Heart left ventricle (tissue), 16 donors: ENCODE results near the gene SLC5A12. TPM values are rescaled to one million over a fixed set of nuclear protein-coding genes. Genes with fewer than 3 reads are reported as not detected.

ENCODE experiments used
- ATAC-seq, 4 donors: fragments of 200-7000 bp; cut with Tn5 transposase; one replicate each; pipeline ENCODE4 v1.9.1; 2020 to 2022; ENCODE audit warnings: moderate library complexity in 4 of 4, mild to moderate bottlenecking in 3 of 4, moderate number of reproducible peaks in 1 of 4
- DNase-seq, 5 donors: peaks; one replicate each; pipeline ENCODE4 v3.0.0-alpha.2; 2020
- H3K27ac ChIP-seq, 12 donors: fragments of 200-600 bp; sonication (generic) in 4 of 12; one replicate each; pipeline versions ENCODE4 v1.5.0 to v1.8.0; 2016 to 2022; ENCODE audit warnings: mild to moderate bottlenecking in 2 of 12
- H3K27me3 ChIP-seq, 9 donors: fragments of 200-600 bp; sonication (generic) in 2 of 9; one replicate each; pipeline versions ENCODE4 v1.5.1 to v1.8.0; 2016 to 2022; ENCODE audit warnings: mild to moderate bottlenecking in 3 of 9
- H3K36me3 ChIP-seq, 9 donors: fragments of 200-600 bp; sonication (generic) in 2 of 9; one replicate each; pipeline versions ENCODE4 v1.5.0 to v1.8.0; 2018 to 2022; ENCODE audit warnings: mild to moderate bottlenecking in 2 of 9
- H3K4me1 ChIP-seq, 12 donors: fragments of 200-600 bp; sonication (generic) in 4 of 12; one replicate each; pipeline versions ENCODE4 v1.5.0 to v1.8.0; 2016 to 2022; ENCODE audit warnings: mild to moderate bottlenecking in 3 of 12
- H3K4me3 ChIP-seq, 12 donors: fragments of 200-600 bp; sonication (generic) in 4 of 12; one replicate each; pipeline versions ENCODE4 v1.5.0 to v1.8.0; 2017 to 2022; ENCODE audit warnings: mild to moderate bottlenecking in 9 of 12, moderate library complexity in 4 of 12
- H3K9me3 ChIP-seq, 12 donors: fragments of 200-600 bp; sonication (generic) in 4 of 12; one replicate each; pipeline versions ENCODE4 v1.5.0 to v1.8.0; 2016 to 2022; ENCODE audit warnings: mild to moderate bottlenecking in 1 of 12
- POLR2A ChIP-seq, 2 donors: fragments of 450-650 bp; IDR thresholded peaks; one replicate each; pipeline ENCODE4 v1.6.1; 2017; ENCODE audit warnings: antibody characterized with exemption in 2 of 2, mild to moderate bottlenecking in 2 of 2, moderate library complexity in 2 of 2
- WGBS, 4 donors: extraction: QIAGEN DNeasy Blood & Tissue Kit in 2 of 4; methylation state at CpG; one replicate each; pipeline versions ENCODE4 v1.1.5 to v1.1.7; 2013 to 2018; 5-methylcytosine and 5-hydroxymethylcytosine counted together
- intact Hi-C, 10 donors: fragments of 100-400 bp; cut with DNase I; formaldehyde crosslinking; loops; one replicate each; pipeline versions ENCODE4 v1.11.1 to v1.14.2; 2022
- polyA plus RNA-seq, 2 donors: library from polyadenylated mRNA; stranded (reverse); fragments of 200-250 nt; gene quantifications; one replicate each; pipeline ENCODE4 v1.2.3, GENCODE V29; 2013
- total RNA-seq, 9 donors: library from RNA; depleted of rRNA in 2 of 9; stranded (reverse); fragments of >200 nt in 2 of 9; fragmentation: NEBNext Ultra II Directional in 3 of 9; extraction: Animal tissue kit (Norgen Biotek cat#: 25700) in 3 of 9; gene quantifications; one replicate each; pipeline versions ENCODE4 v1.1.0 to v1.2.4, GENCODE V29; 2016 to 2023
- TF ChIP-seq, protein P1 (sequence below), 12 donors: fragments of 200-600 bp; sonication (generic) in 4 of 12; IDR thresholded peaks; one replicate each; pipeline versions ENCODE4 v1.5.0 to v1.8.0; 2018 to 2022; ENCODE audit warnings: antibody characterized with exemption in 12 of 12, mild to moderate bottlenecking in 5 of 12
- donor health status: ischemic (EF 13 %, LVEDD 7.1; RV severe dilation, severe dysfunction).
- donor health status: healthy with polysubstance abuse.
- donor health status: DM: no; HTN: yes; CAD: no.
- donor health status: DM: no; HTN: no; CAD: no.
- donor health status: ischemic (EF 25% LVEDD 6.9; RV normal size, moderate dysfunction).
- donor health status: ischemic (EF 25% LVEDD 5.7; RV mildly dilated, moderate dysfunction).
- donor health status: healthy.
- donor health status: DM: yes; HTN: yes; CAD: no.
- donor health status: ischemic (EF 35%, LVEDD 5.7; RV mildly dilated, moderate dysfunction).
- donor health status: nonischemic (EF 11% LVEDD 7.7; RV severe dilation, severe dysfunction).
- donor health status: DM: yes; HTN: yes; CAD: no.
- donor health status: PGD.
- donor health status: ischemic (EF 29% LVEDD 5.4; RV normal size, mild dysfunction).
- donor health status: nonischemic (EF 23%, LVEDD 6.1; RV moderate dilation, normal function).

SLC5A12 gene
- total and polyA plus RNA-seq, 11 donors: 0.11 TPM; not detected in 10

DNA sequence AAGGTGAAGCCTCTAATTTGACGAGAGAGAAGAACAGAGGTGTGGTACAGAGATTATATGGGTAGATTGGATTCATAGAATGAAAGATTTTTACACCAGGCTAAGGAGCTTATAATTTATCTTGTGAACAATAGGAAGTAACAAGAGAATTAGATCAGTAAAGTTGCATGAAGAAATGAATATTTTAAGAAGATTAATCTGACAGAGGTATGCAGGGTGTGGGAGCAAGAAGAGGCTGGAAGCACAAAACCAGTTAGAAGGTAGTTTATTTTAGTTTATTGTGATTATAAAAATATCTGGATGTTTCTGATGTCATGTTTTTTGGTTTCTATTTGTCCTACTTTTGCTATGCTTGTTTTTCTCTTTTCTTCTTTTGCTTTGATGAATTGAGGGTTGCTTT, 15.7 kb downstream of the SLC5A12 start:
- TF ChIP-seq, protein P1, sequence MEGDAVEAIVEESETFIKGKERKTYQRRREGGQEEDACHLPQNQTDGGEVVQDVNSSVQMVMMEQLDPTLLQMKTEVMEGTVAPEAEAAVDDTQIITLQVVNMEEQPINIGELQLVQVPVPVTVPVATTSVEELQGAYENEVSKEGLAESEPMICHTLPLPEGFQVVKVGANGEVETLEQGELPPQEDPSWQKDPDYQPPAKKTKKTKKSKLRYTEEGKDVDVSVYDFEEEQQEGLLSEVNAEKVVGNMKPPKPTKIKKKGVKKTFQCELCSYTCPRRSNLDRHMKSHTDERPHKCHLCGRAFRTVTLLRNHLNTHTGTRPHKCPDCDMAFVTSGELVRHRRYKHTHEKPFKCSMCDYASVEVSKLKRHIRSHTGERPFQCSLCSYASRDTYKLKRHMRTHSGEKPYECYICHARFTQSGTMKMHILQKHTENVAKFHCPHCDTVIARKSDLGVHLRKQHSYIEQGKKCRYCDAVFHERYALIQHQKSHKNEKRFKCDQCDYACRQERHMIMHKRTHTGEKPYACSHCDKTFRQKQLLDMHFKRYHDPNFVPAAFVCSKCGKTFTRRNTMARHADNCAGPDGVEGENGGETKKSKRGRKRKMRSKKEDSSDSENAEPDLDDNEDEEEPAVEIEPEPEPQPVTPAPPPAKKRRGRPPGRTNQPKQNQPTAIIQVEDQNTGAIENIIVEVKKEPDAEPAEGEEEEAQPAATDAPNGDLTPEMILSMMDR (IDR thresholded peaks at IDR 0.05): no peak
- no peak for TF ChIP-seq POLR2A (IDR thresholded peaks at IDR 0.05)
- H3K4me1 ChIP-seq: no peaks in the 10 kb centered on the region
- WGBS, 4 donors: 68 to 83% (median 74%) methylated on average over 1 of the region's 1 CpG

DNA sequence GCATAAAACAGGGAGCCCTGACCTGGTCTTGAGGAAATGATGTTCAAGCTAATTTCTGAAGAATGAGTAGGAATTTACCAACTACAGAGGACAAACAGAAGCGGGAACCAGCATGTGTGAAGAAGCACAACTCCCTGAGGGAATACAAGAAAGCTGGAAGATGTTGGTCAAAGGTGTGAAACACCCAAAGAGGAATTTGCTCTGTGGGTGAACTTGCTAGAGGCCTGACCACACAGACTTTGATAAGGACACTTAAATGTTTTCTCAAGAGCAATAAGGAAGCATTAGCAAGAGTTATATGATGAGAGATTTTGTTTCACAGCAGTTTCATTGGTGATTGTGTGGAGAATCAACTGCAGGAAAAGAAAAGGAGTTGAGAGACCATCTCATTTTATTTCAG, 17.6 kb downstream of the SLC5A12 start:
- no peaks in the 10 kb centered on the region for H3K4me1 ChIP-seq
- no peak overlapping the region for H3K4me3 ChIP-seq
- no peaks in the 10 kb centered on the region for H3K36me3 ChIP-seq
- no peaks in the 10 kb centered on the region for H3K27me3 ChIP-seq
- H3K9me3 ChIP-seq: no peaks in the 10 kb centered on the region
- 60 to 85% (median 76%) methylated on average over 1 of the region's 1 CpG for WGBS, 4 donors
- DNase-seq: no peak
- intact Hi-C loops: no loop called here
- no peak overlapping the region for H3K27ac ChIP-seq
- TF ChIP-seq, protein P1 (IDR thresholded peaks at IDR 0.05): no peak
- no peak for TF ChIP-seq POLR2A (IDR thresholded peaks at IDR 0.05)
- no peak for ATAC-seq

More for the DNA sequence above, 15.7 kb downstream of the SLC5A12 start:
- H3K27me3 ChIP-seq: no peaks in the 10 kb centered on the region
- H3K36me3 ChIP-seq: no peaks in the 10 kb centered on the region
- no peak overlapping the region for H3K27ac ChIP-seq
- intact Hi-C loops: no loop called here
- H3K4me3 ChIP-seq: no peak overlapping the region
- no peak for ATAC-seq
- H3K9me3 ChIP-seq: no peaks in the 10 kb centered on the region
- no peak for DNase-seq

DNA sequence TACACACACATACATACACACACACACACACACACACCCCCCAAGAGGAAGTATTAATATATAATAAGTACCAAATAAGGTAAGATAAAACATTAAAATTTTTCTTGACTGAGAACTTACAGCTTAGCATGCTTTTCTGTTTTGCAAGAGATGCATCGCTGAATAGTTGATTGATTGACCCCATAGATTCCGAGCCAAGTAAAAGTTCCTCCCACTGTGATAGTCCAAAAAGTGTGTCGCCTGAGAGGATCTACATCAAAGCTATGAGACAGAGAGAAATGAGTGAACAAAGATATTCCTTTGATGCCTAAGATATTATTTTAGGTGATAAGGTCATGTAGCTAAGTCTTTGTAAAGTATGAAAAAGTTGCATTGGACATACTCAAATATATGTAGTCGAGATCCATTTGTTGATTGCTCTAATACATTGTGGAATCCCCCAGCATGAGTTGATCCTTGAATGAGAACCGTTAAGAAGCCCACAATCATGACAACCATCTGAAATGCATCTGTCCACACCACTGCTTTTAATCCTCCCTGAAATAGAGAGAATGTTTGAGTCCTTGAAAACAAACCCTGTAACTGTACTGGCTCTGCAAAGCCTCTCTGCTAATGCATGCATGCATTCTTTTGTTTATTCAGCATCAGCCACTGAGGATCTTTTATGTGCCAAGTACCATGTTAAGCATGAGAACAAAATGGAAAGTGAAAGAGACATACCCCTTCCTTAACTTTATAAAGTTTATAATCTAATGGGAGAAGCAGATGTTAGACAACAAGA, 18.3 kb downstream of the SLC5A12 start:
- 71 to 74% (median 73%) methylated on average over 5 of the region's 5 CpGs for WGBS, 4 donors
- no peak for DNase-seq
- no peak overlapping the region for H3K27ac ChIP-seq
- ATAC-seq: no peak
- H3K4me3 ChIP-seq: no peak overlapping the region
- H3K4me1 ChIP-seq: no peaks in the 10 kb centered on the region
- intact Hi-C loops: no loop called here
- H3K27me3 ChIP-seq: no peaks in the 10 kb centered on the region
- H3K36me3 ChIP-seq: no peaks in the 10 kb centered on the region
- H3K9me3 ChIP-seq: no peaks in the 10 kb centered on the region
- TF ChIP-seq, protein P1 (IDR thresholded peaks at IDR 0.05): no peak
- TF ChIP-seq POLR2A (IDR thresholded peaks at IDR 0.05): no peak

DNA sequence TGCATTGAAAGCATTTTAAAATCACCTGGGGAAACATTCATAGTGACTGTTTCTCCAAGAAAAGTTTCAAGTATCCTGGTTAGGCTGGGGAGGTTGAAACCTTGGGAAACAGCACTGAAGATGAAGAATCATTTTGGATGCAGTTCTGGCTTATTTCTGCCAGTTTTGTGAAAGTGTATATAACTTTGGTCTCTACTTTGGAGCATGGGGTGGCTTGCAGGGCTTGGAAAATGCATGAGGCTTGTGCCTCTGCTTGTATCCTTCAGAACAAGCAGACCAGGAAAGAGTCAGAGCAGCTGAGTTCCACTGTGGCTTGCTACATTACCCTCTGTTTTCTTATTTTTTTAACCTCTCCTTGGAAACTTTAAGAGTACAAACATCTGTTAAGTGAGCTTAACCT, 19.5 kb downstream of the SLC5A12 start:
- H3K4me1 ChIP-seq: no peaks in the 10 kb centered on the region
- ATAC-seq (no peak), DNase-seq (no peak)
- no peaks in the 10 kb centered on the region for H3K9me3 ChIP-seq
- no peaks in the 10 kb centered on the region for H3K27me3 ChIP-seq
- no peak for TF ChIP-seq POLR2A (IDR thresholded peaks at IDR 0.05)
- TF ChIP-seq, protein P1 (IDR thresholded peaks at IDR 0.05): no peak
- no peaks in the 10 kb centered on the region for H3K36me3 ChIP-seq
- H3K4me3 ChIP-seq: no peak overlapping the region
- intact Hi-C loops: no loop called here
- no peak overlapping the region for H3K27ac ChIP-seq
